Heart left ventricle (tissue), 16 donors: Measurements from ENCODE around the gene CYP19A1. TPM values are rescaled to one million over a fixed set of nuclear protein-coding genes. Genes with fewer than 3 reads are reported as not detected.

Experiments
- ATAC-seq, 4 donors: fragments of 200-7000 bp; cut with Tn5 transposase; one replicate each; pipeline ENCODE4 v1.9.1; 2020 to 2022; ENCODE audit warnings: moderate library complexity in 4 of 4, mild to moderate bottlenecking in 3 of 4, moderate number of reproducible peaks in 1 of 4
- DNase-seq, 5 donors: peaks; one replicate each; pipeline ENCODE4 v3.0.0-alpha.2; 2020
- H3K27ac ChIP-seq, 12 donors: fragments of 200-600 bp; sonication (generic) in 4 of 12; one replicate each; pipeline versions ENCODE4 v1.5.0 to v1.8.0; 2016 to 2022; ENCODE audit warnings: mild to moderate bottlenecking in 2 of 12
- H3K27me3 ChIP-seq, 9 donors: fragments of 200-600 bp; sonication (generic) in 2 of 9; one replicate each; pipeline versions ENCODE4 v1.5.1 to v1.8.0; 2016 to 2022; ENCODE audit warnings: mild to moderate bottlenecking in 3 of 9
- H3K36me3 ChIP-seq, 9 donors: fragments of 200-600 bp; sonication (generic) in 2 of 9; one replicate each; pipeline versions ENCODE4 v1.5.0 to v1.8.0; 2018 to 2022; ENCODE audit warnings: mild to moderate bottlenecking in 2 of 9
- H3K4me1 ChIP-seq, 12 donors: fragments of 200-600 bp; sonication (generic) in 4 of 12; one replicate each; pipeline versions ENCODE4 v1.5.0 to v1.8.0; 2016 to 2022; ENCODE audit warnings: mild to moderate bottlenecking in 3 of 12
- H3K4me3 ChIP-seq, 12 donors: fragments of 200-600 bp; sonication (generic) in 4 of 12; one replicate each; pipeline versions ENCODE4 v1.5.0 to v1.8.0; 2017 to 2022; ENCODE audit warnings: mild to moderate bottlenecking in 9 of 12, moderate library complexity in 4 of 12
- H3K9me3 ChIP-seq, 12 donors: fragments of 200-600 bp; sonication (generic) in 4 of 12; one replicate each; pipeline versions ENCODE4 v1.5.0 to v1.8.0; 2016 to 2022; ENCODE audit warnings: mild to moderate bottlenecking in 1 of 12
- CTCF ChIP-seq, 12 donors: fragments of 200-600 bp; sonication (generic) in 4 of 12; IDR thresholded peaks; one replicate each; pipeline versions ENCODE4 v1.5.0 to v1.8.0; 2018 to 2022; ENCODE audit warnings: antibody characterized with exemption in 12 of 12, mild to moderate bottlenecking in 5 of 12
- POLR2A ChIP-seq, 2 donors: fragments of 450-650 bp; IDR thresholded peaks; one replicate each; pipeline ENCODE4 v1.6.1; 2017; ENCODE audit warnings: antibody characterized with exemption in 2 of 2, mild to moderate bottlenecking in 2 of 2, moderate library complexity in 2 of 2
- WGBS, 4 donors: extraction: QIAGEN DNeasy Blood & Tissue Kit in 2 of 4; methylation state at CpG; one replicate each; pipeline versions ENCODE4 v1.1.5 to v1.1.7; 2013 to 2018; 5-methylcytosine and 5-hydroxymethylcytosine counted together
- intact Hi-C, 10 donors: fragments of 100-400 bp; cut with DNase I; formaldehyde crosslinking; loops; one replicate each; pipeline versions ENCODE4 v1.11.1 to v1.14.2; 2022
- polyA plus RNA-seq, 2 donors: library from polyadenylated mRNA; stranded (reverse); fragments of 200-250 nt; gene quantifications; one replicate each; pipeline ENCODE4 v1.2.3, GENCODE V29; 2013
- total RNA-seq, 9 donors: library from RNA; depleted of rRNA in 2 of 9; stranded (reverse); fragments of >200 nt in 2 of 9; fragmentation: NEBNext Ultra II Directional in 3 of 9; extraction: Animal tissue kit (Norgen Biotek cat#: 25700) in 3 of 9; gene quantifications; one replicate each; pipeline versions ENCODE4 v1.1.0 to v1.2.4, GENCODE V29; 2016 to 2023
- donor health status: ischemic (EF 13 %, LVEDD 7.1; RV severe dilation, severe dysfunction).
- donor health status: healthy with polysubstance abuse.
- donor health status: DM: no; HTN: yes; CAD: no.
- donor health status: DM: no; HTN: no; CAD: no.
- donor health status: ischemic (EF 25% LVEDD 6.9; RV normal size, moderate dysfunction).
- donor health status: ischemic (EF 25% LVEDD 5.7; RV mildly dilated, moderate dysfunction).
- donor health status: healthy.
- donor health status: DM: yes; HTN: yes; CAD: no.
- donor health status: ischemic (EF 35%, LVEDD 5.7; RV mildly dilated, moderate dysfunction).
- donor health status: nonischemic (EF 11% LVEDD 7.7; RV severe dilation, severe dysfunction).
- donor health status: DM: yes; HTN: yes; CAD: no.
- donor health status: PGD.
- donor health status: ischemic (EF 29% LVEDD 5.4; RV normal size, mild dysfunction).
- donor health status: nonischemic (EF 23%, LVEDD 6.1; RV moderate dilation, normal function).

CYP19A1 gene
- total and polyA plus RNA-seq, 11 donors: 0.15 to 5.4 (median 0.60) TPM

- H3K27me3 ChIP-seq: peaks cover 0 to 5% (median 0%) of the 10 kb centered on the region in 9 donors
- no peaks in the 10 kb centered on the region for H3K36me3 ChIP-seq
- H3K9me3 ChIP-seq: no peaks in the 10 kb centered on the region
- 47 to 61% (median 54%) methylated on average over 6 of the region's 6 CpGs for WGBS, 4 donors
- H3K4me1 ChIP-seq: peaks cover 0 to 43% (median 18%) of the 10 kb centered on the region in 12 donors
- no peak for TF ChIP-seq POLR2A (IDR thresholded peaks at IDR 0.05)
- no peak for TF ChIP-seq CTCF (IDR thresholded peaks at IDR 0.05)
- no peak overlapping the region for H3K27ac ChIP-seq
- no peak for ATAC-seq
- no peak for DNase-seq
- no peak overlapping the region for H3K4me3 ChIP-seq
- intact Hi-C loops: loop anchor here in 3 of 10 donors (2.0 to 10.0 kb wide), 2 partner anchors 31 to 249 kb away; no protein-coding TSS in a partner anchor
Measured at GRCh38 chr15:51193526-51193925, 144.9 kb downstream of the CYP19A1 start.

GRCh38 chr15:51192521-51193280 lies 145.7 kb downstream of the CYP19A1 start:
- DNase-seq (peak; percentile 83 to 92 (median 87)), ATAC-seq (peak; percentile 69 to 85 (median 82))
- WGBS, 4 donors: 32 to 49% (median 34%) methylated on average over 9 to 14 of the region's 14 CpGs
- Histone ChIP-seq H3K27me3 (peaks cover 0 to 5% (median 0%) of the 10 kb centered on the region in 9 donors), H3K36me3 (no peaks in the 10 kb centered on the region), H3K4me3 (no peak overlapping the region), H3K27ac (no peak overlapping the region), H3K4me1 (peaks cover 0 to 45% (median 20%) of the 10 kb centered on the region in 12 donors), H3K9me3 (no peaks in the 10 kb centered on the region)
- no peak for TF ChIP-seq POLR2A (IDR thresholded peaks at IDR 0.05)
- peak; percentile 92 to 99 (median 96) for TF ChIP-seq CTCF (IDR thresholded peaks at IDR 0.05)
- intact Hi-C loops: loop anchor here in 9 of 10 donors (1.0 to 10.0 kb wide), 3 partner anchors 29 to 248 kb away; no protein-coding TSS in a partner anchor

DNA sequence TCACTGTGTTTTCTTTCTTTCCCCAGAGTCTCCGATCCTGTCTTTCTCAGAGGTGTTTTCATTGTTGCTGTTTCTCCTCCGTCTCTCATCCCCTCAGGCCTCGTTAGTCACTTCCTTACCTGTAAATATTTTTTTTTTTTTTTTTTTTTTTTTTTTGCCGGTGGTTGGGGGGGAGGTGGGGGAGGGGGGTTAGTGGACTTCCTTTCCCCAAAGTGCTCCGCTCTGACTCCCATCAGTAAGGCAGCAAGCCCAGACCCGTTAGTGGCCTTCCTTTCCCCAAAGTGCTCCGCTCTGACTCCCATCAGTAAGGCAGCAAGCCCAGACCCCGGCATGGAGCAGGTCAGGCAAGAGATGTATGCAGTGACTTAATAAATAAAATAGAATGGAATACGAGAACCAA lies 146.6 kb downstream of the CYP19A1 start:
- Histone ChIP-seq H3K36me3 (no peaks in the 10 kb centered on the region), H3K4me3 (no peak overlapping the region), H3K27ac (peak overlapping the region in 8 of 12 donors; percentile 25 to 65 (median 46)), H3K9me3 (no peaks in the 10 kb centered on the region), H3K4me1 (peaks cover 0 to 50% (median 20%) of the 10 kb centered on the region in 12 donors), H3K27me3 (peaks cover 0 to 5% (median 0%) of the 10 kb centered on the region in 9 donors)
- intact Hi-C loops: loop anchor here (1.0 to 10.0 kb wide), 3 partner anchors 28 to 247 kb away; no protein-coding TSS in a partner anchor
- WGBS, 4 donors: 65 to 69% (median 67%) methylated on average over 8 to 9 of the region's 9 CpGs
- TF ChIP-seq POLR2A (IDR thresholded peaks at IDR 0.05) (no peak), CTCF (IDR thresholded peaks at IDR 0.05) (no peak)
- ATAC-seq (no peak), DNase-seq (no peak)

- H3K27ac ChIP-seq: peak overlapping the region in 9 of 12 donors; percentile 25 to 65 (median 49)
- DNase-seq: no peak
- H3K4me1 ChIP-seq: peaks cover 0 to 56% (median 20%) of the 10 kb centered on the region in 12 donors
- 40 to 48% (median 42%) methylated on average over 7 of the region's 7 CpGs for WGBS, 4 donors
- H3K27me3 ChIP-seq: peaks cover 0 to 5% (median 0%) of the 10 kb centered on the region in 9 donors
- H3K9me3 ChIP-seq: no peaks in the 10 kb centered on the region
- no peak overlapping the region for H3K4me3 ChIP-seq
- TF ChIP-seq CTCF (IDR thresholded peaks at IDR 0.05) (no peak), POLR2A (IDR thresholded peaks at IDR 0.05) (no peak)
- ATAC-seq: peak in 1 of 4 donors; percentile 12
- intact Hi-C loops: loop anchor here in 2 of 10 donors (1.0 to 10.0 kb wide), 2 partner anchors 28 to 246 kb away; no protein-coding TSS in a partner anchor
- no peaks in the 10 kb centered on the region for H3K36me3 ChIP-seq
Measured at GRCh38 chr15:51191072-51191670, 147.2 kb downstream of the CYP19A1 start.
